Stimulated activated CD4-positive, alpha-beta T cell treated with anti-CD3 and anti-CD28 coated beads, Interleukin-1b, Interleukin-23, amount 100 ng/mL, for 1 hour (primary cell): Measurements from ENCODE around the gene ATG4B.
"Not testable (repeated sequence)": the region's sequence is repeated elsewhere in the genome, so short reads cannot be mapped to it uniquely, and the experiment has no call there.

Experiments used
- DNase-seq, 2 donors: peaks; one replicate each; pipeline ENCODE4 v3.0.0-alpha.2; 2020; ENCODE audit warnings: low read depth in 2 of 2

The ATG4B gene

DNA sequence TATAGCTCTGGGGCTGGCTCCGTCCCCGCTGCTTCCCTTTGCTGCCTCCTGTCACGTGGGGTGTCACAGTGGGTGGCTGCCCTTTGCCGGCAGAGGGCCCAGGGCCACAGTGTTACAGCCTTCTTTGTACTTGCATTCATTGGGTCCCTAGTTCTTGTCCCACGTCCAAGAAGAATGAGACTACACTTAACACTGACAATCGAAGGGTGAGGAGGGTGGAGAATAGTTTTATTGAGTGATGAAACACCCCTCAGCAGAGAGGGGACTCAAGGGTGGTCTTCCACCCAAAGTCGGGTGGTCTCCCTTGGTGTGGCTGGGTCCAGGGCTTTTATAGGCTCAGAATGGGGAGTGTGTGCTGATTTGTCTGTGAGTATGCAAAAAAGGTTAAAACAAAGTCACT, 1.9 kb downstream of the ATG4B start:
- DNase-seq, result no peak

DNA sequence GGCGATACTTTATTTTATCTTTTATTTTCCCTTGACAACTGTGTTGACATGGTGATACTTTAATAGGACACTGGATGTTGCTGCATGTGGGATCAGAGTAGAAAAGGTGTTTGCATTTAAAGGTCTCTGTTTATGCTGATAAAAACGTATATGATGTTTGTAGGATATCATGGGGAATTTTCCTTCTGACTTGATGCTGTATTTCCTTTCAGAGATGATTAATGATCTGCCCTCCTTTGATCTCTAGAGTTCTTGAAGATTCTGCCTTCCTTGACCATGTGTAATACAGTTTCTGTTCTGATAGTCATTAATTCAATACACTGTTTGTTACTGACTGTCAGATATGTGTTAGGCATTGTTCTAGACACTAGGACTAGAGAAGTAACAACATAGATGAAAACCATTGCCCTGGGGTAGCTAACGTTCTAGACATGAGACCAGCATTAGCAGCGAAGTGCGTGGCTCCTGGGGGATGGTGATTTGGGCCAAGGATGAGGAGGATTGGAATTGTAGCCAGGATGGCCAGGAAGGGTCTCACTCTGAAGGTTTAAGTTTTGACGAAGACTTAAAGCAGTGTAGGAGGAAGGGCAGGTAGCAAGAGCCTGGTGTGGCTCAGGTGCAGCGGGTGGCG, 2.8 kb downstream of the ATG4B start:
- DNase-seq, result no peak

DNA sequence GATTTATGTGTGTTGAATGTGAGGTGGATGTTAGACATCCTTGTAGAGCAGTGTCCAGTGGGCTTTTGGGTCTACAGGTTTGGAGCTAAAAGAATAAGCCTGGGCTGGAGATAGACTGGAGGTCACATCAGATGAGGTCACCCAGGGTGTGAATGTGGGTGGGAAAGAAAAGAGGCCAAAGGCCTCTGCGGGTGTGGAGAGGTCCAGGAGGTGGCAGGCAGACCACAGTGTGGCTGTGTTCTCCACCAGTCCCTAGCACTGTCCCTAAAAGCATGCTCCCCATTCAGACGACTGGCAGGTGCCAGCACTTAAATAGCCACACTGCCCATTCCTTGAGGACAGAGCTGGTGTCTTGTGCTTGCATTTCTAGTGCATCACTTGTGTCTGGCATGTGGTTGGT, 4.1 kb downstream of the ATG4B start:
- DNase-seq, result no peak

DNA sequence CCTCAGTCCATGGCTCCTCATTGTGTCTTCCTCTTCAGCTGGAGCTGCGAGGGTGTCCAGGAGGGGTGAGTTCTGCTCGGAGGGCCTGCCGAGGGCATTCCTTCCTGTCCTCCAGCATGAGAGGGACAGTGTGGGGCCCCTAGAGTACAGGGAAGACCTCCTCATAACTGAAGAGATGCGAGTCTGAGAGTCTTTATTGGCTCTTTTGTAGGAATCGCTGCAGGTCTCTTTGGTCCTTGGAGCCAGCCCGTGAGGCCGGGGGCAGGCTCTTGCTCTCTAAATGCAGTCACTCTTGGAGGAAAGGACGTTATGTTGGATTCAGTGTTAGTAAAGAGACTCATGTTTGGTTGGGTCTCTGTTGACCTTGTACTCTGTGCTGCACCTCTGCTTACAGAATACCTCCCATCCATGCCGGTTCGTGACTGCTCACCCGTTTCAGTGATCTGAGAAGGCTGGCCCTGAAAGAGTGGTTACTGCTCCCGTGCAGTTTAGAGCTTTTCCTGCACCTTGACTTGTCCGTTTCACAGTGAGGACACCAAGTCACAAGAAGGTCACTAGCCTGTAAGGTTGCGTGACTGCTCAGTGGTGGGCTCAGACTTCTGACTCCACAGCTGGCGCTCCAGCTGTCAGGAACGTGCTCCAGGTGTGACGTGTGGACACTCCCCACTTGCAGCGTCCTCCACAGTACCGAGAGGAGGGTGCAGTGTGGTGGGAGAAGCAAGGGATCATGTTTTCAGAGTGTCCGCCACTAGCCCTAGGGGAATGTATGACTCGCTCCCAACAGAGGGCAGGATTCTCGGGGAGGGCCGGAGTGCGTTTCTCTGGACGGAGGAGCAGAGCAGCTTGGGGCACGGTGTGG, 7.8 kb downstream of the ATG4B start:
- no peak for DNase-seq

DNA sequence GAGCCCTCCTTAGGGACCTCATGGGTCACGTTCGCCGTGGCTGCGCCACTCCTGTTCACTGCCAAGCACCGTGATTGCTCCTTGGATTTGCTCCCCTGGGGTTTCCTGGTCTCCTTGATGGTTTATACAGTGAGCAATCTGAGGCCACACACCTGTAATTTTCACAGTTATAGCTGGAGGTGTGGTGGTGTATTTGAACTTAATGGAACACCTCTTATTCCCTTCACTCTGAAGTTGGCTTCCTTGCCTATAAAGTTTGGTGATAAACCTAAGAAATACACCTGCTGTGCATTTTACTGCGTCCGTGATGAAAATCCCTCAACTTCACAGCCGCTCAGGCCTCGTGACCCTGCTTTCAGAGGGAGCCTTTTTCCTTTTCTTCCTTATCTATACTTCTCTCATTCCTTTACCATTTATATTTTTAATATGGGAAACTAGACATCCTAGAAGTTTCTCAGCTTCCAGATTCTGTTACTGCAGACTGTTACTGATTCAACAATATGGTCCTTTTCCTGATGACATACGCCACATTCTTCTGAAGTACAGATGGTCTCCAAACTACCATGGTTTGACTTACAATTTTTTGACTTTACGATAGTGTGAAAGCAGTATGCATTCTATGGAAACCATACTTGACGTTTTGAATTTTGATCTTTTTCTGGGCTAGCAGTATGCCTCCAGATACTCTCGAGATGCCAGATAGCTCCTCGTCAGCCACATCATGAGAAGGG, 8.6 kb downstream of the ATG4B start:
- DNase-seq, result no peak

DNA sequence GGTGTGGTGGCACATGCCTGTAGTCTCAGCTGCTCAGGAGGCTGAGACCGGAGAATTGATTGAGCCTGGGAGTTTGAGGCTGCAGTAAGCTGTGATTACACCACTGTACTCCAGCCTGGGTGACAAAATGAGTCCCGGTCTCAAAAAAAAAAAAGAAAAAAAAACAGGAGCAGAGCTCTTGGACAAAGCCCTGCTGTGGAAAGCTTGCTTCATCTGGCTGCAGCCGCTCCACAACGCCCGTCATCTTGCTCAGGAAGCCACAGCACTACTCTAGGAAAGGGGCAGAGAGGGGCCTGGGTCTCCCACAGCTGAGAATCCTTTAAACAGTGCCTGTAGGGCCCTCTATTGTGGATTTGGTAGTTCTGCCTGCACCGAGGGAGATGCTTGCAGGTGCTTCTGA, 11.0 kb downstream of the ATG4B start:
- DNase-seq, result no peak

DNA sequence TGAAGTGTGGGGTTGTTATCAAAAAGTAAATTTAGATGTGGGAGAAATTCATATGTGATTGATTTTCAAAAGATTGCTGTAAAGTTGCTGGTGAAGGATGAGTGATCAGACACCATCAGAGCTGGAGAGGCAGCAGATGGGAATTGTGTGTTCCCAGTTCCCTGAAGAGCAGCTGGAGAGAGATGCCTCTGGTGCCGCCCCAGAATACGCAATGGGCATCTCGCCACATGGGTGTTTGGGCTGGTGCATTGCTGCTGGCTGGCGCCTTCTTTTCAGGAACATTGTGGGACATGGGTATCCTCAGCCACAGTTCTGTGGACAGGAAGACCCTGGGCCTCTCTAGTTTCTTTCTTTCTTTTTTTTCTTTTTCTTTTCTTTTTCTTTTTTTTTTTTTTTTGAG, 11.9 kb downstream of the ATG4B start:
- no peak for DNase-seq

DNA sequence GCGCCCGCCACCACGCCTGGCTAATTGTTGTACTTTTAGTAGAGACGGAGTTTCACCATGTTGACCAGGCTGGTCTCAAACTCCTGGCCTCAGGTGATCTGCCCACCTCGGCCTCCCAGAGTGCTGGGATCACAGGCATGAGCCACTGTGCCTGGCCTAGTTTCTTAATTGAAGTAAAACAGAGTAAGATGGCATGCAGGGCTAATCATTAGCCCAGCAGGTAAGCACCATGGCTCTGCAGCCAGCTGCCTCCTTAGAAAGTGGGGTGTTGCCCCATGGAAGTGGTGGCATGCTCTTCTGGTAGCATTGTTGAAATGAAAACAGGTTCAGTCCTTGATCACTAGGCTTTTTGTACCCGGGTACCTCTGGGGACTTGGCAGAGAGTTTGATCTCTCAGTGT, 12.4 kb downstream of the ATG4B start:
- DNase-seq, result no peak

DNA sequence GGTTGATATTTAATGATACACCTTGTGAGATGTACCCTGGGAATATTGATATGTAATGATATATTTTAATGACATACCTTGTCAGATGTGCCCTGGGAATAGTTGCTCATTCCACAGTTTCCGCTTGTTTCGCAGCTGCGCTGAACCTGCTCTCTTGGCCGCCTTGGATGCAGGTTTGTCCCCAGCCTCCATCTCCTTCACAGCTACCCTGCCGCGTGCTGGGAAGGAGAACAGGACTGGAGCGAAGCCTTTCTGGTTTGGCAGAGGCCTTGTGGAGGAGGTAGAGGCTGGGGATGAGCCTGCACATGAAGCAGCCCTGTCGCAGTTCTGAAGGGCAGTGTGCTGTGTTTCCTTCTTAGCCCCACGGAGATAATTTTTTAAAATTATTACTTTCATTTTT, 14.6 kb downstream of the ATG4B start:
- DNase-seq, result no peak

DNA sequence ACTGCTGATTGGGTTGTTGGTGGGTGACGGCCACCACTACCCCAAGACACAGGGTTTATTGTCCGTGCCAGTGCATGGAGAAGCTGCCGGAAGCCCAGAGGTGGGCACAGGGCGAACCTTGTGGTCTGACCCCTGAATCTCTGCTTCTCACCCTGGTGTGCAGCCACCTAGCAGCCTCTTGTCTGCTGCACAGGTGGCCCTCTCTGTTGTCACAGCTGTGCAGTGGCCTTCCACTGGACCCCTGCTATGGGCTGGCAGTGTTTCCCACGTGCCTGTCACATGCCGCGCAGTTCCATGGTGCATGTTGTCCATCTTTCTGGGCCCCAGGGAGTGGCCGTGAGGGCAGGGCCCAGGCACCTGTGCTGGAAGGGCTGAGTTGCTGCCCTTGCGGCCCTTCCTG, 15.2 kb downstream of the ATG4B start:
- no peak for DNase-seq

DNA sequence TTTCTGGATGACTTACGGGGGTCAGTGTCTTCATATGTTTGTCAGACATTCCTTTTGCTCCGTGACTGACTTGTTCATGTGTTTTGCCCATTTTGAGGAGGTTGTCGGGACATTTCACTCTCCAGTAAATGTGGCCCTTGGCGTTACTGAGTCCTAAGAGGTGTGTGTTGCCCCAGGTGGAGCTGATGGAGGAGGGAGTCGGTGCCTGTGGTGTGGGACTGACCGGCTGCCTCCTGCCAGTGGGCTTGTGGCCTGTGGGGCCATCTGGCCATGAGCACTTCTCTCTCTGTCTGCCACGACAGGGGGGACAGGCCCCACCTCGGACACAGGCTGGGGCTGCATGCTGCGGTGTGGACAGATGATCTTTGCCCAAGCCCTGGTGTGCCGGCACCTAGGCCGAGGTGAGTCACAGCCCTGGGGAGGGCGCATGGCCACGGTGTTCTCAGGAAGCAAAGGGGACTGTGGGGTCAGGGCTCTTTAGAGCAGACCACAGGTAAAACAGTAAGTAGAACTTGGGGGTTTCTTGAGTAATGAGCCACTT, 15.8 kb downstream of the ATG4B start:
- DNase-seq, result no peak

DNA sequence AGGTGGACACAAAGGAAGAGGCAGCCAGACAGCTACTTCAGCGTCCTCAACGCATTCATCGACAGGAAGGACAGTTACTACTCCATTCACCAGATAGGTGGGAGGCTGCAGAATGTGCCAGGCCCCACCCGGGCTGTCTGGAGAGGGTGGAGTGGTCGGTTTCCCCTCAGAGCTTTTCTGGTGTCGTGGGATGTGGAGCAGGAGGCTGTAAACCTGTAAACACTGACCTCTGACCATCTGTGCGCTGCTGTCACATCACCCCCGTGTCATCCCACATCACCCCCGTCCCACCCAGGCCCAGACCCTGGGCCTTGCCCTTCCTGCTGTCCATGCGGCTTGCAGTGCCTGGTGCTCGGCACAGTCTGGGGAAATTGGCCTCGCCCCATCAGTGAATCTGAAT, 17.1 kb downstream of the ATG4B start:
- DNase-seq, result no peak

DNA sequence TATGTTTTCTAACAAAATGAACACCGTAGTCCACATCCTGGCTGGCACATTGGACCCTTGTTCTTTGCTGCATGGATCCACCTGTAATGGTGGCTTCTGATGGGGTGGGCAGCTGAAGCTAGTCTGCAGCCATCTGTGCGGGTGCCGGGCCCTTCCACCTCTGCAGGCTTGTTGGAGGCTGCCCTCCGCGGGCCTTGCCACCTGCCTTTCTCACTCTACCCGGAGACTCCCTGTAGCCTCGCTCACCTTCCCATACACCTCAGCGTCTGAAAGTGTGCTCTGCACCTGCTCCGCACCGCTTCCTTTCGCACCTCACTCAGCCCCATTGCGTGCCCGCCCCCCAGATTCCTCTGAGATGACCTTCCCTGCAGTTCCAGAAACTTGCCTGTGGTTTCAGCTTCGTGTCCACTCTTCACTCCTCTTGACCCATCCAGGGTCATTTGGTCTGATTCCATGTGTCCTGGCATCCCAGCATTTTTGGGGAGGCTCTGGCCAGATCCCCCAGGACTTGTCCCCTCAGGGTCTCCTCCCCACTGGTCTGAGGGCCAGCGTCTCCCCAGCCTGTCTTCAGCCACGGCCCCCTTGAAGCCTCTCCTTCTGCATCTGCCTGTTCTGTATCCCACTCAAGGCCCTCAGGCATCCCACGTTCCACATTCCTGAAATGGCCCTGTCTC, 18.2 kb downstream of the ATG4B start:
- no peak for DNase-seq

DNA sequence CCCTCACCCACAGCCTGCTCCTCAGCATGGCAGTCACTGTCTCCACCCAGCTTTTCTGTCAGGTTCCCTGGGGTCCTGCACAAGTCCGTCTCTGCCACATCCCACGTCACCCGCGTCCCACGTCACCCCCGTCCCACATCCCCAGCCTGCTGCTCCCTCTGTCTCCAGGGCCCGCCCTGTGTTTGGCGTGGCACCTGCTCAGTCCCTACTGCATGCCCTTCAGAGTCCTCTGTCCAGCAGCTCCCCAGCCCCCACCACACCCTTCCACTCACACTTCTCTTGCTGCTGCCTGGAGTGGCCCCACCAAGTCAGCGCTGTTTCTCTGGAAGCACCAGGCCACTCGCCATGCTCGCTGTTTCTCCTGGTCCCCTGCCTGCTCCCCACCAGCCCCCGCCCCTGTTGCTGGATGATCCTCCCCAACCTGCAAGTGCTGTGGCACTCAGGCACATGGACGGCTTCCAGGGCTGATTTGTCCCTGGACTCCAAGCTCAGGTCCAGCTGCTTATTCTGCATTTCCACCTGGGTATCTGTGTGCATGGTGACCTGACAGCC, 18.8 kb downstream of the ATG4B start:
- no peak for DNase-seq

DNA sequence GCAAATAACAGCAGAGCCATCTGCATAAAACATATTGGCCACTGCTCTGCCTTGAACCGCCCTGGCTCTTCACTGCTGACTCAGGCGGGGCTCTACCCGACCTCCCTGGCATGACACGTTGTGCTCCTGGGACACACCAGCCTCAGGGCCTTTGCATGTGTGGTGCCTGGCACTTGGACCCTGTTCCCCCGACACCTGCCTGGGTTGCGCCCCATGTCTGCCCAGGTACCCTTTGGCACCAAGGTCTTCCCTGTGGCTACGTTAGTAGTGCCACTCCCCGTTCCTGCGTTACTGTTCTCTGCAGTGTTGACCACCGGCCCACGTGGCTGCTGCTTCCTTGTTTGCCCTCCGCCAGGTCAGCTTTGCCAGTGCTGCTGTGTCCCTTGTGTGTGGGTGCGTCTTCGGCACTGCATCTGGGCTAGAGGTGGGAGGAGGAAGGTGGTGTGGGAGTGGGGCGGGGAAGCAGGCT, 20.3 kb downstream of the ATG4B start:
- DNase-seq, result no peak

DNA sequence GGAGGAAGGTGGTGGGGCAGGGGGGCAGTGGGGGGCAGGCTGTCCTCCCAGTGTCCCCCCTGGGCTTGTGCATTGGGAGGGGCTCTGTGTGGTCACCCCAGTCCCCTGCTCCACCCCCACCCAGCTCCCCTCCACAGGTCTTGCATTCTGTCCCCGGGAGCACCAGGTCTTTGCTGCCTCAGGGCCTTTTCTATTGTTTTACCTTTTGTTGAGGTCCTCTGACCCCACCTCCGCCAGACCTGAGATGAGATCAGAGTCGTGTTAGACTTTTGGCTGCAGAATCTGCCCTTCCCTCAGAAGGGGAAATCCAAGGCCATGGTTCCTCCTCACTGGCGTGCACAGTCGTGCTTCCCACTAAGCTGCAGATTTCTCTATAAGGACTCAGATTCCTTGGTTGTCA, 20.8 kb downstream of the ATG4B start:
- no peak for DNase-seq

DNA sequence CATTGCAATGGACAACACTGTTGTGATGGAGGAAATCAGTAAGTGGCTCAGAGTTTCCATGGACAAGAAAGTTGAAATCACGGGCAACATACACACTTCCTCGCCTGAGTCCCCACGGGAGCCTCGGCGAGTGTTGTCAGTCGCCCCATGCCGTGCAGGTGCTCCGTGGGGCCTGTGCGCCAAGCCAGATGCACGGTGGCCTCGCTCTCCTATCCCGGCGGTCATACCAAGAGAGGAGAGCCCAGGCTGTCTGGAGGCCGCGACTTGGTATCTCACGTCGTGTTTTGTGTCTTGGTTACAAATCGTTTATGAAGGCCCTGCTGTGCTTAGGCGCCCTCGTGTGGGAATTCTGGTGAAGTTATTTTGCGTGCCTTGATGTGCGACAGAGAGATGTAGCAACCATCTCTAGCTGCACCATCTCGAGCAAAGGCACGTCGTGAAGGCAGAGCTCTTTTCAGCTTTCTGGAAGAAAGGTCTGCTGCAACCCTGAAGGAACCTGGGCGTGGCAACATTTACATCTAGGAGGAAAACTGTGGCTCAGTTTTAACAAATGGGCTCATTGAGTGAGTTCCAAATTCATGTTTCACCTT, 21.8 kb downstream of the ATG4B start:
- DNase-seq, result no peak

DNA sequence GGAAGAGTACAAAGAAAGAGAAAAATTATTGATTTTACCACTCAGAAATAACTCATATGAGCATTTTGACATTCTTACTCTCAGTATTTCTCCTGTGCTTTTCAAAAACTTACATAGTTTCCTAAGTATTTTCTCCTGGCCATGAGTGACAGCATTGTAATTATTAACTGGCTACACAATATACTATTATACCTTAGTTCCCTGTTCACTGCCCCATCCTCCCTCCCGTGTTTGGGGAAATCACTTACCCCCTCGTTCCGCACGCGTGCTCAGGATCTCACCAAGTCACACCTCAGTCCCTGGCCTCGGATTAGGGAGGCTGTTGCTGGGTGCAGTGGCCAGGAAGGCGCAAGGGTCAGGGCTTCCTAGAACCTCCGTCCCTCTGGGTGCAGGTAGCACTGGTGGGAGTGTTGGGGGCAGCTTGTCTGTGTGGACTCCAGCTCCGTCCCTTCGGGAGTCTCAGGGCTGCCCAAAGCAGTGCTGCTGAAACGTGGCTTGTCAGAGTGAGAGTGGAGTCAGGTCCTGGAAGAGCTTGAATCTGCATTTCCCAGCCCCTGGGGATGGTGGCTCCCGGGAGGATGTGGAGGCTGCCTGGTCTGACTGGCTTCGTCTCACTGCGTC, 23.2 kb downstream of the ATG4B start:
- DNase-seq, result no peak

DNA sequence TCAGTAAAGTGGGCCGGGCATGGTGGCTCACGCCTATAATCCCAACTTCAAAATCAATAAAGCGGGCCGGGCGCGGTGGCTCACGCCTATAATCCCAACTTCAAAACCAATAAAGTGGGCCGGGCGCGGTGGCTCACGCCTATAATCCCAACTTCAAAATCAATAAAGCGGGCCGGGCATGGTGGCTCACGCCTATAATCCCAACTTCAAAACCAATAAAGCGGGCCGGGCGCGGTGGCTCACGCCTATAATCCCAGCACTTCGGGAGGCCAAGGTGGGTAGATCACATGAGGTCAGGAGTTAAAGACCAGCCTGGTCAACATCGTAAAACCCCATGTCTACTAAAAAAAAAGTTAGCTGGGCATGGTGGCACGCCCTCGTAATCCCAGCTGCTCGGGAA, 25.2 kb downstream of the ATG4B start:
- DNase-seq, result not testable (repeated sequence)

DNA sequence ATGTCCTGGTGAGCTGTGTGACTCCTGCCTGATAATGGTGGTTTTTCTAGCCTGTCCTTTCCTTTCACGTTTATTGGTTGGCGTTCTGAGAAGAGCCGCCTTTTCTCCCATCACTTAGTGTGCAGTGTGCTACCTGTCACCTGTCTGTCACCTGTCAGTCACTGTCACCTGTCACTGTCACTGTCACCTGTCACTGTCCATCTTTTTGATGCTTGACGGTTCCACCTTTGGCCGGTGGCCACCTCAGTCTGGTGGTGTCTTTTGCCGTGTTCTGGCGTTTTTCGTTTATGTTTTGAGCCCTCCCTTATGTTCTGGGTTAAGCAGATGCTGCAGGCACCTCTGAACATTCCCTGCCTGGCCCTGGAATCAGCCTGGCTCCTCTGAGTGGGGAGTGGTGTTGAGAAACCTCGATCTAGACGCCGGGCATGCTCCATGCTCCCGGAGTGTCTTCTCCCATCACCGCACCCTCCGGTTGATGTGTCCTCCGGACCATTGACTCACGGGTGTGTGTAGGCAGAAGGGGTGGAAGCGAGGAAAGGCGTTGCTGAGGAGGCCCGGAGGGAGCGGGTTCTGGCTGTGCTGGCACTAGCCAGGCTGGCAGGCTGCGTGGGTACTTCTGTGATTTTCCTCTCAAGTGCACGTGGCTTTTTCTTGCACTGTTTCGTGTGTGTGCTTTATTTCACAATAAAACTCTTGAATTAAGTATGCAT, 28.4 kb downstream of the ATG4B start:
- no peak for DNase-seq
